ENCODE results near the gene PHLDB3.

DNA sequence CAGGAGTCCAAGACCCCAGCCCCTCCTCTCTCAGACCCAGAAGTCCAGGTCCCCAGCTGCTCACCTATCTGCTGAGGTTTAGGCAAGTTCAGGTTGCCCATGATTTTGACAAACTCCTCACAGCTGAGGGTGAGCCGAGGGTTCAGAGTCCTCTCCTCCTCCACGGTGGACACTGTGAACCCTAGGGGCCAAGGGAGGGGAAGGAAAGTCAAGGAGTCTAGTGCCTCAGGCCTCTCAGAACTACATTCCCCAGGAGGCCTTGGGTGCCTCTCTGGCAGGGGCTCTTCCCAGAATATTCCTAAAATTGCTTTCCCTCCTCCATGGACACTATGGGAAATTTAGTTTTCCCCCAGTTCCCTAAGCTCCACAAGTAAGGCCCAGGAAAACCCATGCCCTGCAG is 3.3 kb upstream of the PHLDB3 start:
- TF ChIP-seq ZBTB2 (CRISPR knock-in tag; IDR thresholded peaks at IDR 0.05; ENCODE audit: low read depth) (no peak), DPF2 (CRISPR knock-in tag; IDR thresholded peaks at IDR 0.05; ENCODE audit: borderline replicate concordance, low read depth) (no peak), ZNF607 (CRISPR knock-in tag; IDR thresholded peaks at IDR 0.05; ENCODE audit: borderline replicate concordance) (no peak)
- TF ChIP-seq, protein P1, sequence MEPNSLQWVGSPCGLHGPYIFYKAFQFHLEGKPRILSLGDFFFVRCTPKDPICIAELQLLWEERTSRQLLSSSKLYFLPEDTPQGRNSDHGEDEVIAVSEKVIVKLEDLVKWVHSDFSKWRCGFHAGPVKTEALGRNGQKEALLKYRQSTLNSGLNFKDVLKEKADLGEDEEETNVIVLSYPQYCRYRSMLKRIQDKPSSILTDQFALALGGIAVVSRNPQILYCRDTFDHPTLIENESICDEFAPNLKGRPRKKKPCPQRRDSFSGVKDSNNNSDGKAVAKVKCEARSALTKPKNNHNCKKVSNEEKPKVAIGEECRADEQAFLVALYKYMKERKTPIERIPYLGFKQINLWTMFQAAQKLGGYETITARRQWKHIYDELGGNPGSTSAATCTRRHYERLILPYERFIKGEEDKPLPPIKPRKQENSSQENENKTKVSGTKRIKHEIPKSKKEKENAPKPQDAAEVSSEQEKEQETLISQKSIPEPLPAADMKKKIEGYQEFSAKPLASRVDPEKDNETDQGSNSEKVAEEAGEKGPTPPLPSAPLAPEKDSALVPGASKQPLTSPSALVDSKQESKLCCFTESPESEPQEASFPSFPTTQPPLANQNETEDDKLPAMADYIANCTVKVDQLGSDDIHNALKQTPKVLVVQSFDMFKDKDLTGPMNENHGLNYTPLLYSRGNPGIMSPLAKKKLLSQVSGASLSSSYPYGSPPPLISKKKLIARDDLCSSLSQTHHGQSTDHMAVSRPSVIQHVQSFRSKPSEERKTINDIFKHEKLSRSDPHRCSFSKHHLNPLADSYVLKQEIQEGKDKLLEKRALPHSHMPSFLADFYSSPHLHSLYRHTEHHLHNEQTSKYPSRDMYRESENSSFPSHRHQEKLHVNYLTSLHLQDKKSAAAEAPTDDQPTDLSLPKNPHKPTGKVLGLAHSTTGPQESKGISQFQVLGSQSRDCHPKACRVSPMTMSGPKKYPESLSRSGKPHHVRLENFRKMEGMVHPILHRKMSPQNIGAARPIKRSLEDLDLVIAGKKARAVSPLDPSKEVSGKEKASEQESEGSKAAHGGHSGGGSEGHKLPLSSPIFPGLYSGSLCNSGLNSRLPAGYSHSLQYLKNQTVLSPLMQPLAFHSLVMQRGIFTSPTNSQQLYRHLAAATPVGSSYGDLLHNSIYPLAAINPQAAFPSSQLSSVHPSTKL (CRISPR knock-in tag; IDR thresholded peaks at IDR 0.05), result no peak
